Tibial artery (tissue), 4 donors: Measurements from ENCODE around the gene MIGA2.

Experiments used
- DNase-seq, 2 donors: peaks; one replicate each; pipeline ENCODE4 v3.0.0-alpha.2; 2019
- H3K27ac ChIP-seq, 2 donors: fragments of 200-600 bp; sonication (generic) in 1 of 2; 1 replicate in 1 of 2; 2 replicates in 1 of 2; pipeline ENCODE4 v1.5.1; 2018 to 2019; ENCODE audit warnings: mild to moderate bottlenecking in 1 of 2
- H3K27me3 ChIP-seq, 2 donors: fragments of 200-600 bp; sonication (generic) in 1 of 2; one replicate each; pipeline versions ENCODE4 v1.5.1 to v1.6.0; 2016 to 2019
- H3K36me3 ChIP-seq, 3 donors: fragments of 200-600 bp; sonication (generic) in 2 of 3; one replicate each; pipeline ENCODE4 v1.5.1; 2016 to 2019; ENCODE audit warnings: mild to moderate bottlenecking in 2 of 3
- H3K4me1 ChIP-seq, 4 donors: fragments of 200-600 bp; sonication (generic) in 2 of 4; 1 replicate in 3 of 4; 2 replicates in 1 of 4; pipeline ENCODE4 v1.5.1; 2016 to 2019
- H3K4me3 ChIP-seq, 2 donors: fragments of 200-600 bp; sonication (generic) in 1 of 2; 1 replicate in 1 of 2; 2 replicates in 1 of 2; pipeline ENCODE4 v1.5.1; 2018 to 2019; ENCODE audit warnings: mild to moderate bottlenecking in 2 of 2
- H3K9me3 ChIP-seq, 3 donors: fragments of 200-600 bp; sonication (generic) in 1 of 3; one replicate each; pipeline ENCODE4 v1.5.1; 2016 to 2019
- intact Hi-C: fragments of 100-400 bp; cut with DNase I; formaldehyde crosslinking; loops from one replicate; pipeline ENCODE4 v1.15.0; 2023; ENCODE audit warnings: low total_unique reads
- TF ChIP-seq, protein P1 (sequence below), 2 experiments: fragments of 200-600 bp in 1 of 2; fragments of 450-650 bp in 1 of 2; IDR thresholded peaks; one replicate each; pipeline ENCODE4 v1.5.1; 2017 to 2019; ENCODE audit warnings: antibody characterized with exemption in 2 of 2, mild to moderate bottlenecking in 1 of 2, moderate library complexity in 1 of 2

Gene MIGA2

DNA sequence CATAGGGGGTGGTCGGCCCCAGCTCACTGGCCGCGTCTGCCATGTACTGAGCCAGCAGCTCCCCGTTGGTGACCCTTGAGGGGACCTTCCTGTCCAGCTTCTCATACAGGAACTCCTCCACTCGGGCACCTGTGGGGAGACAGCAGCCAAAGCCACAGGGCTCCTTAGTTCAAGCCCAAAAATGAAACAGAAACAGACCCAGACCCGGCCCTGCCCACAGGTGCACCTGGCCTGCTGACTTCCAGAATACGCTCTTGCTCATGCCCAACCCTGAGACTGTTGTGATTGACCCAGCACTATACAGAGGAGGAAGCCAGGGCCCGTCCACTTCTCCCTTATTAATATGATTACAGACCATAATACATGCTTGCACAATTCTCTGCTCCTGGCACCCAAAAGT, 15.3 kb upstream of the MIGA2 start:
- TF ChIP-seq, protein P1, sequence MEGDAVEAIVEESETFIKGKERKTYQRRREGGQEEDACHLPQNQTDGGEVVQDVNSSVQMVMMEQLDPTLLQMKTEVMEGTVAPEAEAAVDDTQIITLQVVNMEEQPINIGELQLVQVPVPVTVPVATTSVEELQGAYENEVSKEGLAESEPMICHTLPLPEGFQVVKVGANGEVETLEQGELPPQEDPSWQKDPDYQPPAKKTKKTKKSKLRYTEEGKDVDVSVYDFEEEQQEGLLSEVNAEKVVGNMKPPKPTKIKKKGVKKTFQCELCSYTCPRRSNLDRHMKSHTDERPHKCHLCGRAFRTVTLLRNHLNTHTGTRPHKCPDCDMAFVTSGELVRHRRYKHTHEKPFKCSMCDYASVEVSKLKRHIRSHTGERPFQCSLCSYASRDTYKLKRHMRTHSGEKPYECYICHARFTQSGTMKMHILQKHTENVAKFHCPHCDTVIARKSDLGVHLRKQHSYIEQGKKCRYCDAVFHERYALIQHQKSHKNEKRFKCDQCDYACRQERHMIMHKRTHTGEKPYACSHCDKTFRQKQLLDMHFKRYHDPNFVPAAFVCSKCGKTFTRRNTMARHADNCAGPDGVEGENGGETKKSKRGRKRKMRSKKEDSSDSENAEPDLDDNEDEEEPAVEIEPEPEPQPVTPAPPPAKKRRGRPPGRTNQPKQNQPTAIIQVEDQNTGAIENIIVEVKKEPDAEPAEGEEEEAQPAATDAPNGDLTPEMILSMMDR (IDR thresholded peaks at IDR 0.05) = no peak
- Histone ChIP-seq H3K4me3 (no peak overlapping the region), H3K36me3 (peaks cover 4 to 42% (median 8%) of the 10 kb centered on the region in 3 donors), H3K27ac (no peak overlapping the region), H3K9me3 (no peaks in the 10 kb centered on the region), H3K27me3 (no peaks in the 10 kb centered on the region), H3K4me1 (peaks cover 0 to 17% (median 4%) of the 10 kb centered on the region in 4 donors)
- intact Hi-C loops = loop anchor here (10.0 kb wide), 1 partner anchor 166 kb away; no protein-coding TSS in a partner anchor
- no peak for DNase-seq

DNA sequence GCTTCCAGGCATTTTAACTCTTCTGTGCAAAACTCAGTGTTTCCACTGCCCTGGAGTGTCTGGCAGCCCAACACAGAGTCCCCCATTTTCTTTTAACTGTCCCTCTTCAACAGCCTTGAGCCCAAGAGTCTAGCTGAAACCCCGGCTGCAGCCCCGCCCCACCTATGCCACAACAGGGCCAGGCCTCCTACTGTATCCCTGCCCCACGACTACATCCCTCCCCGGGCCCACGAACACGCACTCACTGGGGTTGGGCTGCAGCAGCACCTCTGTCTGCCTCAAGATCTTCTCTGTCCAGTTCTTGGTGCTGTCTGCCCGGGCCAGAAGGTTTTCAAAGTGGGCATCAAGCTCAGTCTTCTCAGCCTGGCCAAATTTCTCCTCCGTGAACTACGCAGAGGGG, 14.4 kb upstream of the MIGA2 start:
- DNase-seq = no peak
- no peak overlapping the region for H3K27ac ChIP-seq
- H3K27me3 ChIP-seq = no peaks in the 10 kb centered on the region
- H3K4me3 ChIP-seq = no peak overlapping the region
- peaks cover 4 to 39% (median 8%) of the 10 kb centered on the region in 3 donors for H3K36me3 ChIP-seq
- H3K9me3 ChIP-seq = no peaks in the 10 kb centered on the region
- H3K4me1 ChIP-seq = peaks cover 0 to 26% (median 14%) of the 10 kb centered on the region in 4 donors
- TF ChIP-seq, protein P1 (IDR thresholded peaks at IDR 0.05) = no peak
- intact Hi-C loops = loop anchor here (10.0 kb wide), 1 partner anchor 167 kb away; no protein-coding TSS in a partner anchor

DNA sequence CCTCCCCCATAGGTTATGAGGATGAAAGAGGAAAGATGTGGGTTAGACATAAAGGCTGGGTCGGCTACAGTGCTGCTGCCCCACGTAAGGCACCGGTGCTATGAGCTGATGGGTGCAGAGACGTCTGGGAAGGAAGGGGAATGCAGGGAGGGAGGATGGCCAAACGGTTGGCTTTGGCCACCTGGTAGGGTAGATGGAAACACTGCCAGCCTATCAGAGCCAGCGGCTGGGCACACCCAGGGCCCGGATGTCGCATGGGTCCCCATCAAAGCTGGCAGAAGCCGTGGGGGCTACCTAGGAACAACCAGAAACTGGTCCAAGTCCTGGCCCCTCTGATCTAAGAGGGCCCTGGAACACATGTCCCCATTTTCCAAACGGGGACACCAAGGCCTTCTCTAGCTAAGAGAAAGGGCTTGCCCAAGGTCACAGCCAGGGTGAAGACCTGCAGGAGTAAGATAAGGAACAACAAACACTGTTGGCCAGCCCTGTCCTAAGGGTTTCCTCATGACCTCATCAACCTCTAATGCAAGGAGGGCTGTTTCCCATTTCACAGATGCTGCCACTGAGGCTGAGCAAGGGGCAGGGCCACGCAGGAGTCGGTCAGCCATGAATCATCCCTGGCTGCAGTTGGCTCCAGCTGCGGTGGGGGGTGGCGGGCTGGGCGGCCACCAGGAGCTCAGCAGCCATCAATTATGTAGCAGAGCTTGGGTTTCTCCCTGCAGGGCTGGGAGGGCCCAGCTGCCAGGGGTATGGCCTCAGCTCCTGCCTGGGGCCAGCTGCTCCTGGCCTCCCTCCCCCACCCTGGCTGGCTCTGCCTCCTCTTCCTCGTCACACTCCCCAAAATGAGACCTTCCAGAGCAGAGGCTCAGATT, 13.2 kb upstream of the MIGA2 start:
- DNase-seq = peak in 1 of 2 donors; percentile 51
- Histone ChIP-seq H3K27me3 (no peaks in the 10 kb centered on the region), H3K4me1 (peaks cover 0 to 34% (median 20%) of the 10 kb centered on the region in 4 donors), H3K9me3 (no peaks in the 10 kb centered on the region), H3K4me3 (no peak overlapping the region), H3K36me3 (peaks cover 4 to 28% (median 5%) of the 10 kb centered on the region in 3 donors), H3K27ac (no peak overlapping the region)
- intact Hi-C loops = loop anchor here (10.0 kb wide), 1 partner anchor 168 kb away; no protein-coding TSS in a partner anchor
- TF ChIP-seq, protein P1 (IDR thresholded peaks at IDR 0.05) = no peak

DNA sequence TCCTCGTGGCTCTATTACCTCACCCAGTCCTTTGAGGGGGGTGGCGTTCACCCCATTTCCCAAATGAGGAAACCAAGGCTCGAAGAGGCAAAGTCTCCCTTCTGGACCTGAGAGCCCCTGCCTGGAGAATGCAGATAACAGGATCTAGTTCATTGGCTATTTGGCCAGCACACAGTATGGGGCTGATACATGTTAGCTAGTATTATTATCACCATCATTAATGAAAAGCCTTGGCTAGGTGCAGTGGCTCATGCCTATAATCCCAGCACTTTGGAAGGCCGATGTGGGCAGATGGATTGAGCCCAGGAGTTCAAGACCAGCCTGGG, 12.6 kb upstream of the MIGA2 start:
- DNase-seq = no peak
- no peaks in the 10 kb centered on the region for H3K27me3 ChIP-seq
- TF ChIP-seq, protein P1 (IDR thresholded peaks at IDR 0.05) = no peak
- peaks cover 0 to 22% (median 4%) of the 10 kb centered on the region in 3 donors for H3K36me3 ChIP-seq
- intact Hi-C loops = loop anchor here (10.0 kb wide), 1 partner anchor 169 kb away; no protein-coding TSS in a partner anchor
- H3K9me3 ChIP-seq = no peaks in the 10 kb centered on the region
- no peak overlapping the region for H3K27ac ChIP-seq
- H3K4me1 ChIP-seq = peaks cover 0 to 34% (median 22%) of the 10 kb centered on the region in 4 donors
- no peak overlapping the region for H3K4me3 ChIP-seq

DNA sequence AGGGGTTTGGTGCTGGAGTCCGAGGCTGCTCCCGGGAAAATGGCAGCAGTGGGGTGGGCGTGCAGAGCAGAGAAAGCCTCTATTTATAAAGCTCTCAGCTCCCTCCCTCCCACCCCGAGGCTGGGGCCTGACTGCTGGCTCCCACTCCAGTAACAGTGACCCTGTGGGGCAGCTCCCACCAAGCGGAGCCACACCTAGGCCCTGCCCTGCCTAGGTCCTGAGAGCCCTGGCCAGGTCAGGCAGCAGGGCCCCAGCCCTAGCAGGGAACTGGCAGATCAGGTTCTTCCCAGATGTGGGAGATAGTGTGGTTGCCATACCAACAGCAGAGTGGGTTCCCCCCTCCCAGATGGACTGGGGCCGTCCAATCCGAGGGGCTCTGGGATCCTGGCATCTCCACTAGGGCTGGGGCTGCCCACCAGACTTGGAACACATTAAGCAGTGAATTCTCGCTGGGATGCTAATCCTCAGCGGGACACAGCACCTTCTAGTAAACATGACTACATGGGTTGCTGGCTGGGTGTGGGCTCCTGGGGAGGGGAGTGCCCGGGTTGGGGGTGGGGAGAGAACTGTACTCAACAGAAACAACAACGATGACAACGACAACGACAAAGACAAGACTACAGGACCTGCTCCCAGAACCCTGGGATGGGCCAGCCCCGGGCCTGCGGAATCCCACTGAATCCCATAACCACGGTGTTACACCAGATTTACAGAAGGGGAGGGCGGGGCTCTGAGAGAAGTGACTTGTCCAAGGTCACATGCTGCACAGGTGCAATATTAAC, 9.8 kb upstream of the MIGA2 start:
- no peak for DNase-seq
- H3K36me3 ChIP-seq = no peaks in the 10 kb centered on the region
- no peaks in the 10 kb centered on the region for H3K27me3 ChIP-seq
- H3K9me3 ChIP-seq = no peaks in the 10 kb centered on the region
- TF ChIP-seq, protein P1 (IDR thresholded peaks at IDR 0.05) = no peak
- intact Hi-C loops = loop anchor here (10.0 kb wide), 1 partner anchor 172 kb away; no protein-coding TSS in a partner anchor
- peak overlapping the region; percentile 72 to 74 for H3K27ac ChIP-seq
- peak overlapping the region; percentile 87 to 89 for H3K4me3 ChIP-seq
- peaks cover 0 to 34% (median 22%) of the 10 kb centered on the region in 4 donors for H3K4me1 ChIP-seq
